ENCODE data around the gene MYO9A.

Gene MYO9A

DNA sequence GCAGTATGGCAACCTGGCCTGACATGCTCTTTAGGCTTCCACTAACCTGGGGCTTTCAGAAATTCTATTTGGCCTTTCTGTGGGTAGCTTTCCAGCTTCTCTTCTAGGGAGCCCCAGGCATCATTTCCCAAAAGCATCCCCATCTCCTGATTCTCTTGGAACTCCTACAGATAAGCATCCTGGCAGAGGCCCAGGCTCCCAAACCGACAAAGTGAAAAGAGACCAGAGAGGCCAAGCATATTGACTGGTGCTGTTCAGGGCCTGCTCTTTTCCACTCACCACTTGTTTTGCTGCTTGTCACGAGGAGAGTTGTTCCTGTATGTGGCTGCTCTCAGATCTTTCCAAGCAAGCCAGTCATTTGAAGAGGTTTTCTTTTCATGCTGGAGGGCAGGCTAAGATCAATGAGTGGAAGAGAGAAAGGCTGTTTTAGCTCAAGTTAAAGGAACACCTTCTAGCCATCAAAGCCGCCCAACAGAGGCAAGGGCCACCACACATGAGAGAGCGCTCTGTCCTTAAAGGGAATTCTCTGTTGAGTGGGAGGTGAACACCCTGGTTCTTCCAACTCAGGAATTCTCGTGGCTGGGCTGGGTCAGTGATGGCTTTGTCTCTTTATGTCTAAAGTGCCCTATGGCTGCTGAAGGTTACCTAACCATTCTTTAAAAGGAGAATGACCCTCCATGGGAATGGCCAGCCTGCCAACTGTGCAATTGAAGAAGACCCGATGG, 338.7 kb downstream of the MYO9A start:
- FAIRE-seq, result no peak

DNA sequence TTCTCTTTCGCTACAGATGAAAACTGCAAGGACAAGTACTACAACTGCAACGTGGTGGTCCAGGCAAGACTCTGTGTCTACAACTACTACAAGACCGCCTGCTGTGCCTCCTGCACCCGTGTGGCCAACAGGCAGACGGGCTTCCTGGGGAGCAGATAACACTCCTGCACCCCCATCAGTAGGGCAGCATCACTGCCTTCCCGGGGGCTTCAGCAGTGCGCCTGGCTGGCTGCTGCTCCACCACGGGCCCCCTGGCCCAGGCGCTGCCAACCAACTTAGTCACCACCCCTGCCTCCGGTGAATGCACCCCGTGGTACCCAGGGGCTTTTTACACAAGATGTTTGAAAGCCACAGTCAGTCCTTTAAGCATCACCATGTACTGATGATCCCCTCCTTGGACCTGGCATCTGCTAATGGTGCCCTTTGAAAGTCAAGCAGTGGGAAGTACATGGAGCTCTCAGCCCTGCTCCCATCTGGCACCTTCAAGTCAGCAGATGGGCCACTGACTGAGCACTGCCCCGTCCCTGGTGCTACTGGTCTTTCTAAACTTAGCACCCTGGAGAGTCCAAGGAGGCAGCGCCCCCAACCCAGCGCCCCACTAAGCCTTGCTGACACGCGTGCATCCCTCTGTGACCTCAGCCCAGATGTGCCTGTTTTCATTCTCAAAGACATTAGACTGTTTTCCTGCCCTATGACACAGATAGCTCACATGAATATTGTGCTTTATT, 340.6 kb downstream of the MYO9A start:
- no peak for FAIRE-seq

DNA sequence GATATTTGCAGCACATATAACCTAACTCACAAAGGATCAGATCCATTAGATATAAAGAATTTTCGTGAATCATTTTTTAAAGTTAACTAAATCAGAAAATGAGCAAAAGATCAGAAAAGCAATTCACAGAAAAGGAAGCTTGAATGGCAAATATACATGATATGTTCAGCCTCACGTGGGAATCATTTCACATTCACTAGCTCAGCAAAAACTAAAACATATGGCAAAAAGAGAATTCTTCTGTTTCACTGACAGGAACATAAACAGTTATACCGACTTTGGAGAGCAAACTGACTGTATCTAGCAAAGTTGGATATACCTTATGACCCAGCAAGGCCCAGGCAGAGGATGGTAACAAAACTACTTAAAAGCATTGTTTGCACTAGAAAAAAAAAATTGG, 341.6 kb downstream of the MYO9A start:
- no peak for FAIRE-seq

DNA sequence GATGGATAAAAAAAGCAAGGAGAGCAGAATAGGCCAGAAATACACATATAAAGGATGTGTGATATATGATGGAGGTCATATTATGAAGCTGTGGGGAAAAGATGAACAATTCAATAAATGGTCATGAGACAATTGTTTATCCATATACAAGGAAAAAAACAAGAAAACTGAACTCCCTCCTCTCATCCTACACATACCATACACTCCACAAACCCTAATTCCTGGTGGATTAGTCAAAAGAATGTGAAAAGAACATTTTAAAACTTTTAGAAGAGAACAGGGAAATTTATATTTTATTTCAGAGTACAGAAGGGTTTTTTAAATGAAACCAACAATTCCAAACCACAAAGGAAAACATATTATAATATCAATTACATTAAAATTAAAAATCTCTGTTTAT, 342.1 kb downstream of the MYO9A start:
- FAIRE-seq, result no peak

DNA sequence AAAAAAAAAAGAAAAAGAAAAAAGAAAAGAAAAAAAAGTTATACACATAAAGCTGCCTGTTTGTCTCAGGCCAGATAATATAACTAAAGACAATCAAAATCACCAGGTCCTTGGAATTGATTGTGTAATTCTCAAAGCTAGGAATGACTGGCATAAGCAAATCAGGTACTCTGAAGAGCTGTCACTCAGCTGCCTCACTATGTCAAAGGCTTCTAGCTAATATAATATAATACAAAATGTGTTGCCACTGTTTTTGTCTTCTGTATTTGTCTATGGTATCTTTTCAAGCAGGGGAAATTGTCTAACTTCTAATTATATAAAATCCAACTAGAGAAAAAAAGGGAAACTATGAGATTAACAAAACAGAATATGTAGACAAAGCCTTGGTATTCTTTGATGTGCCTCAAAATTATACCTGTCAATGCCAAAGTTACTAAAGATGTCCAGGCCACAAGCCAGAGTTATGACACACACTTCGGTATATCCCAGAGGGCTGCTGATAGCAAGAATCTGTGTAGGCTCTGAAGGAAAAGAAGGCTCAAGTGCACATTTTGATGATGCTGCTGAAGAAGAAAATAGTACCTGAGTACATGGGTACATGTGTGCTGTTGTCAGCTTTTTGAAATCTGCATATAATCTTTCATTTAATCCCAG, 344.6 kb downstream of the MYO9A start:
- no peak for FAIRE-seq

Measured in TTC549 (cell line).